T1000 (cell line): ENCODE results near the gene RETNLB.

Experiments used
- DNase-seq: peaks from one replicate; lab custom pipeline; 2025; ENCODE audit warnings: mixed read lengths; lab: John Stamatoyannopoulos, UW

RETNLB gene

GRCh38 chr3:108757404-108757982, at the start of gene RETNLB:
TSS of gene RETNLB (minus strand) at chr3:108757410. CDS start at chr3:108757185, 225 bp downstream.
- no peak for DNase-seq

GRCh38 chr3:108806316-108806715, 49.1 kb upstream of the RETNLB start:
- DNase-seq: no peak

GRCh38 chr3:108804966-108805365, 47.8 kb upstream of the RETNLB start:
- no peak for DNase-seq

- DNase-seq: no peak
Observed at GRCh38 chr3:108804437-108804836, 47.2 kb upstream of the RETNLB start.

GRCh38 chr3:108791473-108791872, 34.3 kb upstream of the RETNLB start:
- no peak for DNase-seq

GRCh38 chr3:108780235-108780634, 23.0 kb upstream of the RETNLB start:
- no peak for DNase-seq

GRCh38 chr3:108779496-108779895, 22.3 kb upstream of the RETNLB start:
- DNase-seq: no peak

- no peak for DNase-seq
Observed at GRCh38 chr3:108775649-108776048, 18.4 kb upstream of the RETNLB start.

- no peak for DNase-seq
Observed at GRCh38 chr3:108767253-108767652, 10.0 kb upstream of the RETNLB start.

GRCh38 chr3:108755686-108756085, 1.5 kb downstream of the RETNLB start:
- no peak for DNase-seq

- no peak for DNase-seq
Observed at GRCh38 chr3:108744762-108745161, 12.4 kb downstream of the RETNLB start.

GRCh38 chr3:108742929-108743328, 14.3 kb downstream of the RETNLB start:
- no peak for DNase-seq

GRCh38 chr3:108736821-108737220, 20.4 kb downstream of the RETNLB start:
- no peak for DNase-seq

GRCh38 chr3:108728934-108729333, 28.3 kb downstream of the RETNLB start:
- no peak for DNase-seq

GRCh38 chr3:108728105-108728504, 29.1 kb downstream of the RETNLB start:
- no peak for DNase-seq

GRCh38 chr3:108724101-108724500, 33.1 kb downstream of the RETNLB start:
- DNase-seq: no peak

- DNase-seq: no peak
Observed at GRCh38 chr3:108722724-108723123, 34.5 kb downstream of the RETNLB start.

GRCh38 chr3:108719178-108719806, 37.9 kb downstream of the RETNLB start:
- DNase-seq: no peak

- DNase-seq: no peak
Observed at GRCh38 chr3:108718454-108718853, 38.8 kb downstream of the RETNLB start.

- DNase-seq: no peak
Observed at GRCh38 chr3:108713816-108714215, 43.4 kb downstream of the RETNLB start.

- no peak for DNase-seq
Observed at GRCh38 chr3:108713009-108713516, 44.1 kb downstream of the RETNLB start.
